Measurements from ENCODE around the gene INPP4B. TPM values are rescaled to one million over a fixed set of nuclear protein-coding genes. Genes with fewer than 3 reads are reported as not detected.

The INPP4B gene
- total RNA-seq, 1 experiment from 2014 or later, result 0.07 TPM

GRCh38 chr4:142218726-142219125 is 627.4 kb downstream of the INPP4B start:
- Histone ChIP-seq H2BK20ac (ENCODE audit: low read depth, low read length, poor library complexity, severe bottlenecking) (no peak overlapping the region), H3K4ac (ENCODE audit: low read depth, low read length) (no peak overlapping the region), H2AFZ (ENCODE audit: low read length) (no peak overlapping the region), H3K79me1 (ENCODE audit: insufficient read depth, low read depth, low read length, poor library complexity, severe bottlenecking) (no peaks in the 10 kb centered on the region), H3K56ac (ENCODE audit: insufficient read length, low read depth, low read length) (no peak overlapping the region), H3K18ac (ENCODE audit: insufficient read length, low read depth, low read length) (no peak overlapping the region), H2BK15ac (ENCODE audit: low read depth, low read length) (no peak overlapping the region), H2AK5ac (ENCODE audit: insufficient read length, low read length) (no peak overlapping the region), H2BK120ac (ENCODE audit: low read depth, low read length, poor library complexity, severe bottlenecking) (no peak overlapping the region), H3K79me2 (ENCODE audit: insufficient read depth, low read length) (no peaks in the 10 kb centered on the region), H3K9me3 (ENCODE audit: control insufficient read depth, low read depth, low read length) (no peaks in the 10 kb centered on the region), H2BK12ac (ENCODE audit: insufficient read length, low read depth, low read length) (no peak overlapping the region), H3K27me3 (ENCODE audit: insufficient read depth, low read length) (no peaks in the 10 kb centered on the region), H4K8ac (replicated peaks; ENCODE audit: insufficient read length, low read depth, low read length) (no peak overlapping the region), H3K23me2 (ENCODE audit: insufficient read length, low read depth, low read length, poor library complexity, severe bottlenecking) (no peaks in the 10 kb centered on the region), H3K27ac (ENCODE audit: insufficient read length, low read depth, low read length) (no peak overlapping the region), H3K23ac (ENCODE audit: insufficient read length, low read depth, low read length) (no peak overlapping the region), H4K5ac (ENCODE audit: insufficient read length, low read depth, low read length) (no peak overlapping the region), H3K4me1 (ENCODE audit: insufficient read depth, low read length) (no peaks in the 10 kb centered on the region), H4K91ac (ENCODE audit: insufficient read length, low read depth, low read length) (no peak overlapping the region), H2BK5ac (ENCODE audit: insufficient read length, low read length) (no peak overlapping the region), H3T11ph (ENCODE audit: low read length) (no peak overlapping the region), H3K9ac (ENCODE audit: extremely low read depth, insufficient read length, low read length) (no peak overlapping the region), H3K14ac (ENCODE audit: insufficient read depth, low read length) (no peak overlapping the region), H4K20me1 (ENCODE audit: control insufficient read depth, insufficient read depth, insufficient read length) (no peaks in the 10 kb centered on the region), H3K4me2 (ENCODE audit: insufficient read depth, insufficient read length, low read length) (no peak overlapping the region)
- H3K4me1 Mint-ChIP-seq, result peaks cover 4 to 6% of the 10 kb centered on the region in 2 experiments; a peak in 3 of 4 replicates
- H3K27ac Mint-ChIP-seq, result no peak overlapping the region
- H3K9me3 Mint-ChIP-seq, result peaks cover 0 to 7% of the 10 kb centered on the region in 2 experiments; a peak in 2 of 5 replicates
- no peak for DNase-seq
- H3K4me3 Mint-ChIP-seq, result no peak overlapping the region
- WGBS (ENCODE audit: extremely low coverage, insufficient read length, low lambda C conversion rate), result no CpG with 5 or more reads among the region's 1 CpG
- no peaks in the 10 kb centered on the region for H3K27me3 Mint-ChIP-seq (ENCODE audit: low read depth)
- no peak for TF ChIP-seq CTCF (conservative IDR thresholded peaks at IDR 0.05)
- H3K36me3 Mint-ChIP-seq (ENCODE audit: insufficient read depth in 1 of 3, low read depth in 3 of 3), result peaks cover 0 to 4% (median 0%) of the 10 kb centered on the region in 3 experiments; a peak in 1 of 7 replicates

All from H9 (cell line).